Sigmoid colon (tissue), 7 donors: ENCODE results near the gene KTN1. TPM values are rescaled to one million over a fixed set of nuclear protein-coding genes. Genes with fewer than 3 reads are reported as not detected.

Experiments used
- DNase-seq: peaks from one replicate; pipeline ENCODE4 v3.0.0-alpha.2; 2019
- H3K27ac ChIP-seq, 4 donors: fragments of 200-600 bp; sonication (generic); one replicate each; pipeline ENCODE4 v1.5.1; 2016 to 2019; ENCODE audit warnings: mild to moderate bottlenecking in 1 of 4
- H3K27me3 ChIP-seq, 3 donors: fragments of 200-600 bp; sonication (generic); one replicate each; pipeline ENCODE4 v1.5.1; 2019; ENCODE audit warnings: mild to moderate bottlenecking in 1 of 3
- H3K36me3 ChIP-seq, 4 donors: fragments of 200-600 bp; sonication (generic); one replicate each; pipeline ENCODE4 v1.5.1; 2016 to 2019
- H3K4me1 ChIP-seq, 4 donors: fragments of 200-600 bp; sonication (generic); one replicate each; pipeline ENCODE4 v1.5.1; 2017 to 2019
- H3K4me3 ChIP-seq, 4 donors: fragments of 200-600 bp; sonication (generic); one replicate each; pipeline ENCODE4 v1.5.1; 2017 to 2019; ENCODE audit warnings: mild to moderate bottlenecking in 2 of 4, moderate library complexity in 1 of 4
- H3K9me3 ChIP-seq, 4 donors: fragments of 200-600 bp in 3 of 4; sonication (generic) in 3 of 4; one replicate each; pipeline versions ENCODE4 v1.5.1 to v1.6.1; 2013 to 2019
- CTCF ChIP-seq, 4 experiments: fragments of 450-650 bp in 3 of 4; fragments of 200-600 bp in 1 of 4; IDR thresholded peaks; one replicate each; pipeline ENCODE4 v1.5.1; 2016 to 2019; ENCODE audit warnings: antibody characterized with exemption in 4 of 4, mild to moderate bottlenecking in 3 of 4, moderate library complexity in 2 of 4
- EP300 ChIP-seq, 4 donors: sonication (generic); formaldehyde crosslinking; IDR thresholded peaks; one replicate each; pipeline ENCODE4 v1.6.1; 2017; ENCODE audit warnings: antibody characterized with exemption in 4 of 4
- POLR2A ChIP-seq, 2 donors: fragments of 450-650 bp; IDR thresholded peaks; one replicate each; pipeline ENCODE4 v1.6.1; 2016; ENCODE audit warnings: antibody characterized with exemption in 2 of 2, mild to moderate bottlenecking in 2 of 2, moderate library complexity in 2 of 2
- POLR2AphosphoS5 ChIP-seq, 4 donors: sonication (generic); formaldehyde crosslinking; IDR thresholded peaks; one replicate each; pipeline ENCODE4 v1.6.1; 2017; ENCODE audit warnings: antibody characterized with exemption in 4 of 4
- WGBS, 2 donors: extraction: QIAGEN DNeasy Blood & Tissue Kit; methylation state at CpG; one replicate each; pipeline ENCODE4 v1.1.7; 2013; 5-methylcytosine and 5-hydroxymethylcytosine counted together
- intact Hi-C: fragments of 100-400 bp; cut with DNase I; formaldehyde crosslinking; loops from one replicate; pipeline ENCODE4 v1.15.1; 2023
- polyA plus RNA-seq, 3 donors: library from polyadenylated mRNA; stranded (reverse); fragments of 200-250 nt; gene quantifications; one replicate each; pipeline ENCODE4 v1.2.3, GENCODE V29; 2013
- total RNA-seq, 4 donors: library from RNA; depleted of rRNA; stranded (reverse); fragments of >200 nt; gene quantifications; one replicate each; pipeline ENCODE4 v1.1.0, GENCODE V29; 2016
- donor health status: healthy with polysubstance abuse.
- donor health status: Bipolar disorder and iron deficiency.
- donor health status: healthy.

The KTN1 gene
- total and polyA plus RNA-seq, 7 donors: 67.3 to 174 (median 120) TPM

- Histone ChIP-seq H3K27ac (no peak overlapping the region), H3K36me3 (no peaks in the 10 kb centered on the region), H3K27me3 (no peaks in the 10 kb centered on the region), H3K9me3 (no peaks in the 10 kb centered on the region), H3K4me3 (no peak overlapping the region), H3K4me1 (peaks cover 0 to 3% (median 0%) of the 10 kb centered on the region in 4 donors)
- DNase-seq: no peak
- TF ChIP-seq POLR2A (IDR thresholded peaks at IDR 0.05): no peak
- no peak for TF ChIP-seq CTCF (IDR thresholded peaks at IDR 0.05)
- intact Hi-C loops: loop anchor here (1.0 to 5.0 kb wide), 3 partner anchors 633 to 767 kb away; no protein-coding TSS in a partner anchor
- 51 to 76% methylated on average over 2 of the region's 2 CpGs for WGBS, 2 donors
These were observed 126.9 kb downstream of the KTN1 start for GRCh38 chr14:55706893-55707292.

- Histone ChIP-seq H3K36me3 (no peaks in the 10 kb centered on the region), H3K4me1 (peaks cover 0 to 3% (median 0%) of the 10 kb centered on the region in 4 donors), H3K4me3 (no peak overlapping the region), H3K27ac (no peak overlapping the region), H3K27me3 (no peaks in the 10 kb centered on the region), H3K9me3 (no peaks in the 10 kb centered on the region)
- TF ChIP-seq CTCF (IDR thresholded peaks at IDR 0.05) (peak; percentile 21 to 66 (median 56)), POLR2AphosphoS5 (IDR thresholded peaks at IDR 0.05) (no peak)
- WGBS, 2 donors: 28 to 61% methylated on average over 6 of the region's 6 CpGs
- no peak for DNase-seq
- intact Hi-C loops: loop anchor here (1.0 to 5.0 kb wide), 3 partner anchors 633 to 767 kb away; no protein-coding TSS in a partner anchor
These were observed 127.4 kb downstream of the KTN1 start for GRCh38 chr14:55707365-55707804.

- no peaks in the 10 kb centered on the region for H3K27me3 ChIP-seq
- H3K9me3 ChIP-seq: no peaks in the 10 kb centered on the region
- H3K36me3 ChIP-seq: no peaks in the 10 kb centered on the region
- intact Hi-C loops: no loop called here
- H3K4me3 ChIP-seq: no peak overlapping the region
- TF ChIP-seq POLR2AphosphoS5 (IDR thresholded peaks at IDR 0.05): no peak
- TF ChIP-seq CTCF (IDR thresholded peaks at IDR 0.05): no peak
- TF ChIP-seq EP300 (IDR thresholded peaks at IDR 0.05): no peak
- no peak for TF ChIP-seq POLR2A (IDR thresholded peaks at IDR 0.05)
- peaks cover 0 to 3% (median 0%) of the 10 kb centered on the region in 4 donors for H3K4me1 ChIP-seq
- 71 to 85% methylated on average over 2 of the region's 2 CpGs for WGBS, 2 donors
- no peak for DNase-seq
- H3K27ac ChIP-seq: no peak overlapping the region
These were observed 130.6 kb downstream of the KTN1 start for GRCh38 chr14:55710506-55711041.

- Histone ChIP-seq H3K27me3 (no peaks in the 10 kb centered on the region), H3K36me3 (no peaks in the 10 kb centered on the region), H3K9me3 (no peaks in the 10 kb centered on the region), H3K4me3 (no peak overlapping the region), H3K27ac (no peak overlapping the region), H3K4me1 (peaks cover 0 to 3% (median 0%) of the 10 kb centered on the region in 4 donors)
- no peak for DNase-seq
- WGBS, 2 donors: 79 to 82% methylated on average over 3 of the region's 3 CpGs
- TF ChIP-seq CTCF (IDR thresholded peaks at IDR 0.05): no peak
- TF ChIP-seq POLR2AphosphoS5 (IDR thresholded peaks at IDR 0.05): no peak
- TF ChIP-seq EP300 (IDR thresholded peaks at IDR 0.05): no peak
- TF ChIP-seq POLR2A (IDR thresholded peaks at IDR 0.05): no peak
- intact Hi-C loops: no loop called here
These were observed 131.3 kb downstream of the KTN1 start for GRCh38 chr14:55711175-55711811.
